Measurements from ENCODE around the gene NSMCE1. TPM values are rescaled to one million over a fixed set of nuclear protein-coding genes. Genes with fewer than 3 reads are reported as not detected.

NSMCE1 gene
- total RNA-seq, 1 donor from 2014 or later: 35.1 TPM

Other genes starting within 250 kb of the NSMCE1 start
- not detected for gene C16orf82, start 201.8 kb downstream of the NSMCE1 start, total RNA-seq
- 3.3 TPM for gene KDM8, start 65.2 kb downstream of the NSMCE1 start, total RNA-seq
- gene IL4R, start 45.2 kb upstream of the NSMCE1 start, total RNA-seq: 1.6 TPM
- gene IL21R, start 133.4 kb upstream of the NSMCE1 start, total RNA-seq: 0.41 TPM